ENCODE measurements around the gene TXNDC17. TPM values are rescaled to one million over a fixed set of nuclear protein-coding genes. Genes with fewer than 3 reads are reported as not detected.
"Not testable (repeated sequence)": the region's sequence is repeated elsewhere in the genome, so short reads cannot be mapped to it uniquely, and the experiment has no call there.

TXNDC17 gene
- 13.3 TPM for total RNA-seq

GRCh38 chr17:6640536-6641246 lies at the start of gene TXNDC17, which contains the start of gene KIAA0753:
Gene TXNDC17 (plus strand): TSS chr17:6641060. CDS start chr17:6641083, 23 bp downstream.
Gene KIAA0753 (minus strand): TSS chr17:6640711. CDS start chr17:6635103, 5,608 bp downstream.
- peak; percentile 83 for DNase-seq

GRCh38 chr17:6591599-6592158 lies 49.2 kb upstream of the TXNDC17 start:
- DNase-seq: no peak

GRCh38 chr17:6592173-6592572 lies 48.7 kb upstream of the TXNDC17 start:
- no peak for DNase-seq

GRCh38 chr17:6593371-6593770 lies 47.5 kb upstream of the TXNDC17 start:
- DNase-seq: not testable (repeated sequence)

- DNase-seq: no peak
Observed at GRCh38 chr17:6596081-6596480, 44.8 kb upstream of the TXNDC17 start.

- DNase-seq: no peak
Observed at GRCh38 chr17:6596511-6596910, 44.3 kb upstream of the TXNDC17 start.

GRCh38 chr17:6596941-6597340 lies 43.9 kb upstream of the TXNDC17 start:
- DNase-seq: no peak

- no peak for DNase-seq
Observed at GRCh38 chr17:6597727-6598126, 43.1 kb upstream of the TXNDC17 start.

GRCh38 chr17:6599364-6599763 lies 41.5 kb upstream of the TXNDC17 start:
- no peak for DNase-seq

- no peak for DNase-seq
Observed at GRCh38 chr17:6602141-6602540, 38.7 kb upstream of the TXNDC17 start.

GRCh38 chr17:6603744-6604325 lies 37.0 kb upstream of the TXNDC17 start:
- DNase-seq: peak; percentile 7

GRCh38 chr17:6605142-6605541 lies 35.7 kb upstream of the TXNDC17 start:
- DNase-seq: no peak

GRCh38 chr17:6608321-6608720 lies 32.5 kb upstream of the TXNDC17 start:
- no peak for DNase-seq

- DNase-seq: no peak
Observed at GRCh38 chr17:6610011-6610410, 30.8 kb upstream of the TXNDC17 start.

GRCh38 chr17:6611231-6611630 lies 29.6 kb upstream of the TXNDC17 start:
- no peak for DNase-seq

- DNase-seq: no peak
Observed at GRCh38 chr17:6623941-6624340, 16.9 kb upstream of the TXNDC17 start.

GRCh38 chr17:6626616-6627015 lies 14.2 kb upstream of the TXNDC17 start:
- no peak for DNase-seq

GRCh38 chr17:6627019-6627418 lies 13.8 kb upstream of the TXNDC17 start:
- DNase-seq: no peak

GRCh38 chr17:6630390-6630789 lies 10.5 kb upstream of the TXNDC17 start:
- DNase-seq: no peak

- no peak for DNase-seq
Observed at GRCh38 chr17:6632530-6632929, 8.3 kb upstream of the TXNDC17 start.

GRCh38 chr17:6633263-6633662 lies 7.6 kb upstream of the TXNDC17 start:
- no peak for DNase-seq

GRCh38 chr17:6636105-6636504 lies 4.8 kb upstream of the TXNDC17 start:
- no peak for DNase-seq

- no peak for DNase-seq
Observed at GRCh38 chr17:6636616-6637457, 4.0 kb upstream of the TXNDC17 start.

Data from occipital lobe (tissue), 2 donors.